Measurements from ENCODE around the gene CHST11. TPM values are rescaled to one million over a fixed set of nuclear protein-coding genes. Genes with fewer than 3 reads are reported as not detected.
A peak's percentile ranks its signal among the peaks of the same experiment; 100 is the strongest.

Gene CHST11
- total and polyA plus RNA-seq, 4 donors: 15.0 to 25.5 (median 18.8) TPM

- Histone ChIP-seq H3K27me3 (ENCODE audit: control insufficient read depth, insufficient read depth, low read length) (no peaks in the 10 kb centered on the region), H3K27ac (ENCODE audit: low read depth, low read length) (no peak overlapping the region), H3K36me3 (ENCODE audit: control insufficient read depth, insufficient read depth, low read length) (no peaks in the 10 kb centered on the region), H3K9me3 (ENCODE audit: control insufficient read depth, insufficient read depth, low read length) (no peaks in the 10 kb centered on the region), H3K4me1 (ENCODE audit: control insufficient read depth, insufficient read depth, low read length) (peaks cover 4% of the 10 kb centered on the region), H3K4me3 (ENCODE audit: low read depth, low read length) (no peak overlapping the region)
- WGBS (ENCODE audit: insufficient coverage): no CpG with 5 or more reads among the region's 5 CpGs
- DNase-seq (ENCODE audit: low read depth in 4 of 6, low spot score in 6 of 6): no peak
Measured at GRCh38 chr12:104494793-104495158, 38.0 kb downstream of the CHST11 start.

GRCh38 chr12:104495786-104496185 lies 39.0 kb downstream of the CHST11 start:
- no CpG with 5 or more reads among the region's 3 CpGs for WGBS (ENCODE audit: insufficient coverage)
- no peak overlapping the region for H3K4me3 ChIP-seq (ENCODE audit: low read depth, low read length)
- no peak overlapping the region for H3K27ac ChIP-seq (ENCODE audit: low read depth, low read length)
- no peak for DNase-seq (ENCODE audit: low read depth in 4 of 6, low spot score in 6 of 6)
- H3K27me3 ChIP-seq (ENCODE audit: control insufficient read depth, insufficient read depth, low read length): no peaks in the 10 kb centered on the region
- no peaks in the 10 kb centered on the region for H3K36me3 ChIP-seq (ENCODE audit: control insufficient read depth, insufficient read depth, low read length)
- peaks cover 4% of the 10 kb centered on the region for H3K4me1 ChIP-seq (ENCODE audit: control insufficient read depth, insufficient read depth, low read length)
- H3K9me3 ChIP-seq (ENCODE audit: control insufficient read depth, insufficient read depth, low read length): no peaks in the 10 kb centered on the region

- H3K4me1 ChIP-seq (ENCODE audit: control insufficient read depth, insufficient read depth, low read length): peaks cover 4% of the 10 kb centered on the region
- no peaks in the 10 kb centered on the region for H3K36me3 ChIP-seq (ENCODE audit: control insufficient read depth, insufficient read depth, low read length)
- no CpG with 5 or more reads among the region's 1 CpG for WGBS (ENCODE audit: insufficient coverage)
- H3K4me3 ChIP-seq (ENCODE audit: low read depth, low read length): no peak overlapping the region
- no peaks in the 10 kb centered on the region for H3K27me3 ChIP-seq (ENCODE audit: control insufficient read depth, insufficient read depth, low read length)
- DNase-seq (ENCODE audit: low read depth in 4 of 6, low spot score in 6 of 6): no peak
- H3K27ac ChIP-seq (ENCODE audit: low read depth, low read length): no peak overlapping the region
- H3K9me3 ChIP-seq (ENCODE audit: control insufficient read depth, insufficient read depth, low read length): no peaks in the 10 kb centered on the region
Measured at GRCh38 chr12:104496336-104496735, 39.6 kb downstream of the CHST11 start.

- Histone ChIP-seq H3K9me3 (ENCODE audit: control insufficient read depth, insufficient read depth, low read length) (no peaks in the 10 kb centered on the region), H3K4me3 (ENCODE audit: low read depth, low read length) (no peak overlapping the region), H3K27ac (ENCODE audit: low read depth, low read length) (no peak overlapping the region), H3K27me3 (ENCODE audit: control insufficient read depth, insufficient read depth, low read length) (no peaks in the 10 kb centered on the region), H3K36me3 (ENCODE audit: control insufficient read depth, insufficient read depth, low read length) (no peaks in the 10 kb centered on the region), H3K4me1 (ENCODE audit: control insufficient read depth, insufficient read depth, low read length) (peaks cover 4% of the 10 kb centered on the region)
- WGBS (ENCODE audit: insufficient coverage): 81% methylated on average over 6 of the region's 8 CpGs
- DNase-seq (ENCODE audit: low read depth in 4 of 6, low spot score in 6 of 6): no peak
Measured at GRCh38 chr12:104498211-104498801, 41.6 kb downstream of the CHST11 start.

GRCh38 chr12:104499668-104500332 lies 43.1 kb downstream of the CHST11 start:
- Histone ChIP-seq H3K4me3 (ENCODE audit: low read depth, low read length) (no peak overlapping the region), H3K9me3 (ENCODE audit: control insufficient read depth, insufficient read depth, low read length) (no peaks in the 10 kb centered on the region), H3K27me3 (ENCODE audit: control insufficient read depth, insufficient read depth, low read length) (no peaks in the 10 kb centered on the region), H3K36me3 (ENCODE audit: control insufficient read depth, insufficient read depth, low read length) (no peaks in the 10 kb centered on the region), H3K27ac (ENCODE audit: low read depth, low read length) (no peak overlapping the region), H3K4me1 (ENCODE audit: control insufficient read depth, insufficient read depth, low read length) (peaks cover 13% of the 10 kb centered on the region)
- WGBS (ENCODE audit: insufficient coverage): 20% methylated on average over 1 of the region's 4 CpGs
- peak in 1 of 6 donors; percentile 85 for DNase-seq (ENCODE audit: low read depth in 4 of 6, low spot score in 6 of 6)

- DNase-seq (ENCODE audit: low read depth in 4 of 6, low spot score in 6 of 6): no peak
- Histone ChIP-seq H3K9me3 (ENCODE audit: control insufficient read depth, insufficient read depth, low read length) (no peaks in the 10 kb centered on the region), H3K4me1 (ENCODE audit: control insufficient read depth, insufficient read depth, low read length) (peaks cover 17% of the 10 kb centered on the region), H3K36me3 (ENCODE audit: control insufficient read depth, insufficient read depth, low read length) (no peaks in the 10 kb centered on the region), H3K27me3 (ENCODE audit: control insufficient read depth, insufficient read depth, low read length) (no peaks in the 10 kb centered on the region), H3K4me3 (ENCODE audit: low read depth, low read length) (no peak overlapping the region), H3K27ac (ENCODE audit: low read depth, low read length) (no peak overlapping the region)
- WGBS (ENCODE audit: insufficient coverage): 100% methylated on average over 1 of the region's 1 CpG
Measured at GRCh38 chr12:104501115-104501514, 44.4 kb downstream of the CHST11 start.

GRCh38 chr12:104501660-104502059 lies 44.9 kb downstream of the CHST11 start:
- no peak for DNase-seq (ENCODE audit: low read depth in 4 of 6, low spot score in 6 of 6)

GRCh38 chr12:104502217-104502616 lies 45.5 kb downstream of the CHST11 start:
- WGBS (ENCODE audit: insufficient coverage): no CpG with 5 or more reads among the region's 5 CpGs
- no peaks in the 10 kb centered on the region for H3K27me3 ChIP-seq (ENCODE audit: control insufficient read depth, insufficient read depth, low read length)
- no peaks in the 10 kb centered on the region for H3K9me3 ChIP-seq (ENCODE audit: control insufficient read depth, insufficient read depth, low read length)
- no peak overlapping the region for H3K27ac ChIP-seq (ENCODE audit: low read depth, low read length)
- peaks cover 27% of the 10 kb centered on the region for H3K4me1 ChIP-seq (ENCODE audit: control insufficient read depth, insufficient read depth, low read length)
- DNase-seq (ENCODE audit: low read depth in 4 of 6, low spot score in 6 of 6): no peak
- H3K36me3 ChIP-seq (ENCODE audit: control insufficient read depth, insufficient read depth, low read length): no peaks in the 10 kb centered on the region
- H3K4me3 ChIP-seq (ENCODE audit: low read depth, low read length): no peak overlapping the region

More at GRCh38 chr12:104501660-104502059, 44.9 kb downstream of the CHST11 start:
- peaks cover 21% of the 10 kb centered on the region for H3K4me1 ChIP-seq (ENCODE audit: control insufficient read depth, insufficient read depth, low read length)
- H3K4me3 ChIP-seq (ENCODE audit: low read depth, low read length): no peak overlapping the region
- H3K36me3 ChIP-seq (ENCODE audit: control insufficient read depth, insufficient read depth, low read length): no peaks in the 10 kb centered on the region
- H3K9me3 ChIP-seq (ENCODE audit: control insufficient read depth, insufficient read depth, low read length): no peaks in the 10 kb centered on the region
- no peaks in the 10 kb centered on the region for H3K27me3 ChIP-seq (ENCODE audit: control insufficient read depth, insufficient read depth, low read length)
- H3K27ac ChIP-seq (ENCODE audit: low read depth, low read length): no peak overlapping the region
- 78% methylated on average over 3 of the region's 3 CpGs for WGBS (ENCODE audit: insufficient coverage)

GRCh38 chr12:104502638-104503037 lies 45.9 kb downstream of the CHST11 start:
- H3K4me1 ChIP-seq (ENCODE audit: control insufficient read depth, insufficient read depth, low read length): peaks cover 31% of the 10 kb centered on the region
- H3K4me3 ChIP-seq (ENCODE audit: low read depth, low read length): no peak overlapping the region
- H3K27ac ChIP-seq (ENCODE audit: low read depth, low read length): no peak overlapping the region
- 68% methylated on average over 4 of the region's 6 CpGs for WGBS (ENCODE audit: insufficient coverage)
- no peaks in the 10 kb centered on the region for H3K27me3 ChIP-seq (ENCODE audit: control insufficient read depth, insufficient read depth, low read length)
- no peak for DNase-seq (ENCODE audit: low read depth in 4 of 6, low spot score in 6 of 6)
- H3K36me3 ChIP-seq (ENCODE audit: control insufficient read depth, insufficient read depth, low read length): no peaks in the 10 kb centered on the region
- no peaks in the 10 kb centered on the region for H3K9me3 ChIP-seq (ENCODE audit: control insufficient read depth, insufficient read depth, low read length)

GRCh38 chr12:104503191-104503590 lies 46.4 kb downstream of the CHST11 start:
- Histone ChIP-seq H3K9me3 (ENCODE audit: control insufficient read depth, insufficient read depth, low read length) (no peaks in the 10 kb centered on the region), H3K27me3 (ENCODE audit: control insufficient read depth, insufficient read depth, low read length) (no peaks in the 10 kb centered on the region), H3K27ac (ENCODE audit: low read depth, low read length) (no peak overlapping the region), H3K4me1 (ENCODE audit: control insufficient read depth, insufficient read depth, low read length) (peaks cover 32% of the 10 kb centered on the region), H3K4me3 (ENCODE audit: low read depth, low read length) (no peak overlapping the region), H3K36me3 (ENCODE audit: control insufficient read depth, insufficient read depth, low read length) (no peaks in the 10 kb centered on the region)
- WGBS (ENCODE audit: insufficient coverage): no CpG with 5 or more reads among the region's 4 CpGs
- DNase-seq (ENCODE audit: low read depth in 4 of 6, low spot score in 6 of 6): no peak

All from spinal cord (tissue), 10 donors.